Measurements from ENCODE around the gene MAML2. TPM values are rescaled to one million over a fixed set of nuclear protein-coding genes. Genes with fewer than 3 reads are reported as not detected.

MAML2 gene
- polyA plus RNA-seq, 1 of the 3 experiments (the other 2 are of a cell fraction): 20.1 TPM

DNA sequence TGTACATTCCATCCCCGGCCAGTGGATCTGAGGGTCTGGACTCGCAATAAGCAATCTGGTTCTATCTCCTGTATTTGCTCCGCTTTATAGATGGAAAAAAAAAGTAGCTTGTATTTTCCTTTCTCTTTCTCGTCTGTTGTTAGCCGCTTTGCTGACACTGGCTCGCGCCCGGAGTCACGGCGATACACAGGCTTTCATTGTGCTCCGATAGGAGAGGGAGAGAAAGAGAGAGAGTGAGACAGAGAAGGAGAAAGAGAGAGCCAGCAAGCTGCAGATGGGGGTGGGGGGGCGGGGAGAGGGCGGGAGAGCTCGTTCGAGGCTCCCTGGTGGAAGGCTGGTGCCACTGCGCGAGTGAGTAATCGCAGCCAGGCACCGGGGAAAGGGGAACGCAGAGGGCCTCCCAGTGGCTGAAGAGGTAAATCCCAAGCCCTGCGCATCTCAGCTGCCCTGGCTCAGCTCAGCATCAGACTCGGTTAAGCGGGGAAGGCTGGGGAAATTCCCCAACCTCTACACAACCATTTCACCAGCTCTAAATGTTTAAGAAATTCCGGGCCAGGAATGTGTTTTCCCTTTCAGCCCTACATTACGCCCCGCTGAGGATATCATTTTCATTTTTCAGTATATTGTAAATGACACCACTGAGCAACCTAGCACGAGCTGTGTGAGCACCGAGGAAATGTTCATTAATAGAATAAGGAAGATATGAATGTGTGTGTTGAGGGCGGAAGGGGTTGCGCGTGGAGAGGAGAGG lies at the start of gene MAML2 (continued):
- TF ChIP-seq, protein P1, sequence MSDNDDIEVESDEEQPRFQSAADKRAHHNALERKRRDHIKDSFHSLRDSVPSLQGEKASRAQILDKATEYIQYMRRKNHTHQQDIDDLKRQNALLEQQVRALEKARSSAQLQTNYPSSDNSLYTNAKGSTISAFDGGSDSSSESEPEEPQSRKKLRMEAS (IDR thresholded peaks at IDR 0.05; ENCODE audit: low read depth): peak; percentile 61; the same call in 1 of the 2 replicates
- TF ChIP-seq, protein P2, sequence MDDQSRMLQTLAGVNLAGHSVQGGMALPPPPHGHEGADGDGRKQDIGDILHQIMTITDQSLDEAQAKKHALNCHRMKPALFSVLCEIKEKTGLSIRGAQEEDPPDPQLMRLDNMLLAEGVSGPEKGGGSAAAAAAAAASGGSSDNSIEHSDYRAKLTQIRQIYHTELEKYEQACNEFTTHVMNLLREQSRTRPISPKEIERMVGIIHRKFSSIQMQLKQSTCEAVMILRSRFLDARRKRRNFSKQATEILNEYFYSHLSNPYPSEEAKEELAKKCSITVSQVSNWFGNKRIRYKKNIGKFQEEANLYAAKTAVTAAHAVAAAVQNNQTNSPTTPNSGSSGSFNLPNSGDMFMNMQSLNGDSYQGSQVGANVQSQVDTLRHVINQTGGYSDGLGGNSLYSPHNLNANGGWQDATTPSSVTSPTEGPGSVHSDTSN (IDR thresholded peaks at IDR 0.05): 0 out of 2 replicates have a peak, but pooled peaks have one; percentile 24
- TF ChIP-seq YY1 (IDR thresholded peaks at IDR 0.05; ENCODE audit: low read depth) (no peak; the same call in 1 of the 2 replicates), GABPA (IDR thresholded peaks at IDR 0.05; ENCODE audit: low read depth) (no peak), POLR2AphosphoS5 (IDR thresholded peaks at IDR 0.05; ENCODE audit: low read depth, low read length) (peak; percentile 79), EP300 (IDR thresholded peaks at IDR 0.05; ENCODE audit: borderline replicate concordance in 1 of 2, low read depth in 1 of 2, low read length in 1 of 2) (no peak), RFX5 (IDR thresholded peaks at IDR 0.05; ENCODE audit: low read length) (no peak), TCF12 (IDR thresholded peaks at IDR 0.05) (peak; percentile 48; the same call in 1 of the 2 replicates), TEAD4 (IDR thresholded peaks at IDR 0.05; ENCODE audit: borderline replicate concordance, insufficient read depth) (peak; percentile 58; the same call in 1 of the 2 replicates)
- TF ChIP-seq, protein P3, sequence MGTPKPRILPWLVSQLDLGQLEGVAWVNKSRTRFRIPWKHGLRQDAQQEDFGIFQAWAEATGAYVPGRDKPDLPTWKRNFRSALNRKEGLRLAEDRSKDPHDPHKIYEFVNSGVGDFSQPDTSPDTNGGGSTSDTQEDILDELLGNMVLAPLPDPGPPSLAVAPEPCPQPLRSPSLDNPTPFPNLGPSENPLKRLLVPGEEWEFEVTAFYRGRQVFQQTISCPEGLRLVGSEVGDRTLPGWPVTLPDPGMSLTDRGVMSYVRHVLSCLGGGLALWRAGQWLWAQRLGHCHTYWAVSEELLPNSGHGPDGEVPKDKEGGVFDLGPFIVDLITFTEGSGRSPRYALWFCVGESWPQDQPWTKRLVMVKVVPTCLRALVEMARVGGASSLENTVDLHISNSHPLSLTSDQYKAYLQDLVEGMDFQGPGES (IDR thresholded peaks at IDR 0.05; ENCODE audit: low read depth, low read length): no peak

DNA sequence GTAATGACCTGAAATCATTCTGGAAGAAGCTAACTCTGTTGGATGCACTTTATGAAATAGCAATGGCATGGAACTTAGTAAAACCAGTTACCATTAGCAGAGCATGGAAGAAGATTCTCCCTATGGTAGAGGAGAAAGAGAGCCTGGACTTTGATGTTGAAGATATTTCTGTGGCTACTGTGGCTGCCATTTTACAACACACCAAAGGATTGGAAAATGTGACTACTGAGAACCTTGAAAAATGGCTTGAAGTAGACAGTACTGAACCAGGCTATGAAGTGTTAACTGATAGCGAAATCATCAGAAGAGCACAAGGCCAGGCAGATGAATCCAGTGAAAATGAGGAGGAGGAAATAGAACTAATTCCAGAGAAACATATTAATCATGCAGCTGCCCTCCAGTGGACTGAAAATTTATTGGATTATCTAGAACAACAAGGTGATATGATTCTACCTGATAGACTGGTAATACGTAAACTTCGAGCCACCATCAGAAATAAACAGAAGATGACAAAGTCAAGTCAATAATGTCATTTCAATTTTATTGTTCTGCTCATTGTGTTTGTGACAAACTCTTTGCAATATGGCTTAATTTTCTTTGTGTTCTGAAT lies 48.8 kb upstream of the MAML2 start:
- H3K79me2 ChIP-seq (ENCODE audit: insufficient read depth): peaks cover 78% of the 10 kb centered on the region
- no peak overlapping the region for H3K9ac ChIP-seq
- H3K27ac ChIP-seq (ENCODE audit: low read depth in 2 of 2, low read length in 1 of 2): peak overlapping the region in 1 of 2 experiments; percentile 47; a peak in 1 of 4 replicates
- 96% methylated on average over 3 of the region's 3 CpGs for WGBS (ENCODE audit: low lambda C conversion rate)
- no peaks in the 10 kb centered on the region for H4K20me1 ChIP-seq (ENCODE audit: insufficient read depth)
- H3K36me3 ChIP-seq (replicated peaks in 1 of 2; ENCODE audit: control insufficient read depth in 1 of 2, insufficient read depth in 2 of 2, low read length in 1 of 2): peaks cover 0 to 20% of the 10 kb centered on the region in 2 experiments
- H3K27me3 ChIP-seq (ENCODE audit: insufficient read depth): no peaks in the 10 kb centered on the region
- CTCF ChIA-PET: interaction anchor here (2.9 kb wide), 1 partner anchor 555 kb away, joined by 24 read pairs; no protein-coding TSS in a partner anchor
- H3K4me1 ChIP-seq (ENCODE audit: control insufficient read depth in 1 of 2, insufficient read depth in 2 of 2, low read depth in 1 of 2, low read length in 1 of 2): peaks cover 14 to 17% of the 10 kb centered on the region in 2 experiments; a peak in 3 of 4 replicates
- POLR2A ChIA-PET: no interaction called here
- H3K4me3 ChIP-seq (ENCODE audit: low read depth in 2 of 2, low read length in 1 of 2): no peak overlapping the region
- H3F3A ChIP-seq (replicated peaks; ENCODE audit: insufficient read depth): peaks cover 18% of the 10 kb centered on the region
- no peak for TF ChIP-seq TEAD4 (IDR thresholded peaks at IDR 0.05; ENCODE audit: borderline replicate concordance, insufficient read depth)
- TF ChIP-seq, protein P4, sequence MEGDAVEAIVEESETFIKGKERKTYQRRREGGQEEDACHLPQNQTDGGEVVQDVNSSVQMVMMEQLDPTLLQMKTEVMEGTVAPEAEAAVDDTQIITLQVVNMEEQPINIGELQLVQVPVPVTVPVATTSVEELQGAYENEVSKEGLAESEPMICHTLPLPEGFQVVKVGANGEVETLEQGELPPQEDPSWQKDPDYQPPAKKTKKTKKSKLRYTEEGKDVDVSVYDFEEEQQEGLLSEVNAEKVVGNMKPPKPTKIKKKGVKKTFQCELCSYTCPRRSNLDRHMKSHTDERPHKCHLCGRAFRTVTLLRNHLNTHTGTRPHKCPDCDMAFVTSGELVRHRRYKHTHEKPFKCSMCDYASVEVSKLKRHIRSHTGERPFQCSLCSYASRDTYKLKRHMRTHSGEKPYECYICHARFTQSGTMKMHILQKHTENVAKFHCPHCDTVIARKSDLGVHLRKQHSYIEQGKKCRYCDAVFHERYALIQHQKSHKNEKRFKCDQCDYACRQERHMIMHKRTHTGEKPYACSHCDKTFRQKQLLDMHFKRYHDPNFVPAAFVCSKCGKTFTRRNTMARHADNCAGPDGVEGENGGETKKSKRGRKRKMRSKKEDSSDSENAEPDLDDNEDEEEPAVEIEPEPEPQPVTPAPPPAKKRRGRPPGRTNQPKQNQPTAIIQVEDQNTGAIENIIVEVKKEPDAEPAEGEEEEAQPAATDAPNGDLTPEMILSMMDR (IDR thresholded peaks at IDR 0.05): peak; percentile 40; the same call in 1 of the 2 replicates
- peak overlapping the region; percentile 88 for H3K4me2 ChIP-seq
- H3K9me3 ChIP-seq: no peaks in the 10 kb centered on the region
- no peak overlapping the region for H2AFZ ChIP-seq (ENCODE audit: low read depth)
- H3K9me2 ChIP-seq: no peaks in the 10 kb centered on the region
- DNase-seq: no peak

Measured in SK-N-SH (cell line).